ENCODE data around the gene EXOC6B. TPM values are rescaled to one million over a fixed set of nuclear protein-coding genes. Genes with fewer than 3 reads are reported as not detected.

Gene EXOC6B
- total RNA-seq, 1 donor from 2014 or later = 35.2 TPM

DNA sequence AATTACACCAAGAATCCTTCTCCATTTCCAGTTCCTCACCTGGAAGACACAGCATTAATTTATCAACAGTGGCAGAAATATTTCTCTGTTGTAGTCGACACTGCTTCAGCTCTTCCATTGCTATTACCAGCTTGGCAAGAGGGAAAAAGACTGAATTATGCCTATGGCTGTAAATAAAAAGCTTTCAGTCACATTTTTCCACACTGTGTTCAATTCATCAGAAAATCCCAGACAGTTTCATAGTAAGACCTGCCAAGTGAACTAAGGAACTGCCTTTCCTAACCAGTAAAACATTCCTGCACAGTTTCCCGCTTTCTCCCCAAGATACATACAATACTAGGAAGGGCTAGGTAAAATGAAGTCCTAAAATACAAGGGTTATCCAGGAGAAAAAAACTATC, 94.7 kb downstream of the EXOC6B start:
- Histone ChIP-seq H3K9me3 (no peaks in the 10 kb centered on the region), H3K36me3 (no peaks in the 10 kb centered on the region), H3K27me3 (no peaks in the 10 kb centered on the region), H3K4me1 (no peaks in the 10 kb centered on the region), H3K27ac (no peak overlapping the region), H3K4me3 (no peak overlapping the region)
- DNase-seq (no peak), ATAC-seq (no peak)
- TF ChIP-seq, protein P1, sequence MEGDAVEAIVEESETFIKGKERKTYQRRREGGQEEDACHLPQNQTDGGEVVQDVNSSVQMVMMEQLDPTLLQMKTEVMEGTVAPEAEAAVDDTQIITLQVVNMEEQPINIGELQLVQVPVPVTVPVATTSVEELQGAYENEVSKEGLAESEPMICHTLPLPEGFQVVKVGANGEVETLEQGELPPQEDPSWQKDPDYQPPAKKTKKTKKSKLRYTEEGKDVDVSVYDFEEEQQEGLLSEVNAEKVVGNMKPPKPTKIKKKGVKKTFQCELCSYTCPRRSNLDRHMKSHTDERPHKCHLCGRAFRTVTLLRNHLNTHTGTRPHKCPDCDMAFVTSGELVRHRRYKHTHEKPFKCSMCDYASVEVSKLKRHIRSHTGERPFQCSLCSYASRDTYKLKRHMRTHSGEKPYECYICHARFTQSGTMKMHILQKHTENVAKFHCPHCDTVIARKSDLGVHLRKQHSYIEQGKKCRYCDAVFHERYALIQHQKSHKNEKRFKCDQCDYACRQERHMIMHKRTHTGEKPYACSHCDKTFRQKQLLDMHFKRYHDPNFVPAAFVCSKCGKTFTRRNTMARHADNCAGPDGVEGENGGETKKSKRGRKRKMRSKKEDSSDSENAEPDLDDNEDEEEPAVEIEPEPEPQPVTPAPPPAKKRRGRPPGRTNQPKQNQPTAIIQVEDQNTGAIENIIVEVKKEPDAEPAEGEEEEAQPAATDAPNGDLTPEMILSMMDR (IDR thresholded peaks at IDR 0.05) = no peak
- intact Hi-C loops (cut with DNase I) = no loop called here

DNA sequence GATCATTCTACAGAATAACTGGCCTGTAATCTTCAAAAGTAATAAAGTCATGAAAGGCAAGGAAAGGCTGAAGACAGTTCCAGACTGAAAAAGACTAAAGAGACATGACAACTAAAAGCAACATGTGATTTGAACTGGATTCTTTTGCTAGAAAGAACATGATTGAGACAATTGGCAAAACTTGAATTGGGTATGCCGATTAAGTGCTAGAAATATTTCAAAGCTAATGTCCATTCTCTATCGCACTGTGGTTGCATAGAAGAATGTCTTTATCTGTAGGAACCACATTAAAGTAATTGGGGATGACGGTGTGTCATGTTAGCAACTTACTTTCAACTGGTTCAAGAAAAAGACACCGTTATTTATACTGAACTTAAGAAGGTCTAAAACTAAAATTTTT, 98.5 kb downstream of the EXOC6B start:
- no peak for DNase-seq
- no peaks in the 10 kb centered on the region for H3K27me3 ChIP-seq
- intact Hi-C loops (cut with DNase I) = no loop called here
- TF ChIP-seq, protein P1 (IDR thresholded peaks at IDR 0.05) = no peak
- no peaks in the 10 kb centered on the region for H3K36me3 ChIP-seq
- no peaks in the 10 kb centered on the region for H3K9me3 ChIP-seq
- H3K4me3 ChIP-seq = no peak overlapping the region
- no peak overlapping the region for H3K27ac ChIP-seq
- ATAC-seq = no peak
- no peaks in the 10 kb centered on the region for H3K4me1 ChIP-seq

DNA sequence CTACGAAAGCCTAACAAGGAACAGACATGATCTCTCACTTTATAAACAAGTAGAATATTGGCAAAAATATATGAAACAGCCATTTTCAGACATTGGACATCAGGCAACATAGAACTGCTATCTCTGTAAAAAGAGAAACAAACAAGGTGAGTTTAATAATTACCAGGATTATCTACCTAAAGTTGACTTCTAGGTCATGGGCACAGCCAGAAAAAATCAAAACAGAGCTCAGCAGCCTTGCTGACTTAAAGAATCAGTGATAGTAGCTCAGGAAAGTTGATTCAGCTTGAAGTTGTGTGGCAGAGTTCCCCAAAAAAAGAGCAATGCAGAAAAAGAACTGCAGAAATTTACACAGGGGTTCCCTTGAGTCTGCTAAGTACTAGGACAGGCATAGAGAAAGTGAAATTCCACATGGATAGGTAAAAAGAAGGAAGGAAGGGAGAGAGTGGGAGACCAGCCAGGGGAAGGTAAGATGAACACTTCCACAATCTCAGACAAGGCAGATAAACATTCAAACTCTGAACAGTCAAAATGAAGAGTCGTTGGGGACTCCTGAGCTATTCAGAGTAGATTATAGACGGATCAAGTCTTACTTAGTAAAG, 102.0 kb downstream of the EXOC6B start:
- DNase-seq = no peak
- Histone ChIP-seq H3K36me3 (no peaks in the 10 kb centered on the region), H3K27ac (no peak overlapping the region), H3K4me3 (no peak overlapping the region), H3K4me1 (peaks cover 7% of the 10 kb centered on the region), H3K27me3 (no peaks in the 10 kb centered on the region), H3K9me3 (no peaks in the 10 kb centered on the region)
- ATAC-seq = no peak
- TF ChIP-seq, protein P1 (IDR thresholded peaks at IDR 0.05) = no peak
- intact Hi-C loops (cut with DNase I) = no loop called here

DNA sequence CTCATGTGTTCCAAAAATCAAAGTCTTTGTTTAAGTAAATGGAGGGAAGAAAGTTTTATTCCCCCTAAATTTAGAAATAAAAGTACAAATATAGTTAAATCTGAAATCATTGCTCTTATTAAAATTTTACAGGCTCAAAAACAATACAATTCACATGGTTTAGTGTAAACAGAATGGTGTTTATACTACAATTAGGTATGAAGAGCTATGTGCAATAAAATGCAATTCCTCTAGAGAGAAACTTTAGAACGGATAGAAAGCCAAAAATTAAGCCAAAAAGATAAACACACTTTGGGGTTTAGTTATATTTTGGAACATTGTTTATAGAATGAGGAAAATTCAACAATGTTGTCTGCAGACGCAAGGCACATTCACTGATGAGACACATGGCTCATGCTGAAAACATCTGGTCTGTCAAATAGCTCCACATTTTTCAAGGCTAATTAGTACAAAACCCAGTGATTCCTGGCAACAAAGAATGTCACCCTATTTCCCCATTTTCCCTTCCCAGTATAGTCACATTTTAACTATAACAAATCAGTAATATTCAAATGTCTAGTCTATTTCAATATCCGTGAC, 103.3 kb downstream of the EXOC6B start:
- intact Hi-C loops (cut with DNase I) = no loop called here
- H3K4me1 ChIP-seq = peaks cover 7% of the 10 kb centered on the region
- H3K4me3 ChIP-seq = no peak overlapping the region
- no peak overlapping the region for H3K27ac ChIP-seq
- no peaks in the 10 kb centered on the region for H3K9me3 ChIP-seq
- DNase-seq (no peak), ATAC-seq (no peak)
- H3K27me3 ChIP-seq = no peaks in the 10 kb centered on the region
- no peaks in the 10 kb centered on the region for H3K36me3 ChIP-seq
- TF ChIP-seq, protein P1 (IDR thresholded peaks at IDR 0.05) = no peak

DNA sequence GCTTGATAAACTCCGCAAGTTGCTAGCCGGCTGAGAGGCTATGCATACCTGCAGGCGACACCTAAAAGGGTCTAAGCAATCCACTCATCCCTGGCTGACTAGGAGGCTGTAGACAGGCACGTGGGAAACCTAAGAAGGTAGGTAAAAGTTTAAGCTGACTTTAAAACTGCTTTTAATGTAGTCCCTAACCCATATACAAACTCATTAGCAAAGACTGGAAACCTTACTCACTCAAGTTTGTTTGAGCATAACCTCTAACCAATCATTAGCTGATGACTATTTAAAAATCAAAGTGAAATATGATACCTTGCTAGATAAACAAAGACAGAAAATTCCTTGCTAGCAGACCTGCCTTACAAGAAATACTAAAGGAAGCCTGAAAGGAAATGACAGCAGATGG, 106.4 kb downstream of the EXOC6B start:
- Histone ChIP-seq H3K4me1 (peaks cover 7% of the 10 kb centered on the region), H3K27ac (no peak overlapping the region), H3K9me3 (no peaks in the 10 kb centered on the region), H3K4me3 (no peak overlapping the region), H3K36me3 (no peaks in the 10 kb centered on the region), H3K27me3 (no peaks in the 10 kb centered on the region)
- TF ChIP-seq, protein P1 (IDR thresholded peaks at IDR 0.05) = no peak
- DNase-seq (no peak), ATAC-seq (no peak)
- intact Hi-C loops (cut with DNase I) = no loop called here

Data from upper lobe of right lung (tissue), 1 donor.